GM21786 (cell line): Measurements from ENCODE around the gene MTA3.
A peak's percentile ranks its signal among the peaks of the same experiment; 100 is the strongest.
"Not testable (repeated sequence)": the region's sequence is repeated elsewhere in the genome, so short reads cannot be mapped to it uniquely, and the experiment has no call there.

Experiments
- ATAC-seq: cut with Tn5 transposase; IDR thresholded peaks from one replicate; pipeline ENCODE4 v1.9.1; 2021; ENCODE audit not compliant: unreplicated experiment

The MTA3 gene

DNA sequence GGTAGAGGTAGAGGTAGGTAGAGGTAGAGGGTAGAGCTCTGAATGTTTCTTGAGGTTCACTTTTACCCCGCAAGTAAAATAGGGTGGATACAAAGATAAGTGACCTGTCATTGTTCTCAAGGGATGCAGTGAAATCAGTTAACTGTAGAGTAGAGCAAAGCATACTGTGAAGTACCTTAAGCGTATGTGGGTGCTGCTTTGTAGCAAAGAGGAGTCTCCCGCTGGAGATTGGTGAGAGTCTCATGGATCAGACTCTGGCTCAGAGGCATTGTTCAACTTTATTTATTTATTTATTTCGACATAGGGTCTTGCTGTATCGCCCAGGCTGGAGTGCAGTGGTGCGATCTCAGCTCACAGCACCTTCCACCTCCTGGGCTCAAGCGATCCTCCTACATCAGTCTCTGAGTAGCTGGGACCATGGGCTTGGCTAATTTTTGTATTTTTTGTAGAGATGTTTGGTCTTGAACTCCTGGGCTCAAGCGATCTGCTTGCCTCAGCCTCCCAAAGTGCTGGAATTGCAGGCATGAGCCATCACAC lies 38.7 kb downstream of the MTA3 start:
- no peak for ATAC-seq

DNA sequence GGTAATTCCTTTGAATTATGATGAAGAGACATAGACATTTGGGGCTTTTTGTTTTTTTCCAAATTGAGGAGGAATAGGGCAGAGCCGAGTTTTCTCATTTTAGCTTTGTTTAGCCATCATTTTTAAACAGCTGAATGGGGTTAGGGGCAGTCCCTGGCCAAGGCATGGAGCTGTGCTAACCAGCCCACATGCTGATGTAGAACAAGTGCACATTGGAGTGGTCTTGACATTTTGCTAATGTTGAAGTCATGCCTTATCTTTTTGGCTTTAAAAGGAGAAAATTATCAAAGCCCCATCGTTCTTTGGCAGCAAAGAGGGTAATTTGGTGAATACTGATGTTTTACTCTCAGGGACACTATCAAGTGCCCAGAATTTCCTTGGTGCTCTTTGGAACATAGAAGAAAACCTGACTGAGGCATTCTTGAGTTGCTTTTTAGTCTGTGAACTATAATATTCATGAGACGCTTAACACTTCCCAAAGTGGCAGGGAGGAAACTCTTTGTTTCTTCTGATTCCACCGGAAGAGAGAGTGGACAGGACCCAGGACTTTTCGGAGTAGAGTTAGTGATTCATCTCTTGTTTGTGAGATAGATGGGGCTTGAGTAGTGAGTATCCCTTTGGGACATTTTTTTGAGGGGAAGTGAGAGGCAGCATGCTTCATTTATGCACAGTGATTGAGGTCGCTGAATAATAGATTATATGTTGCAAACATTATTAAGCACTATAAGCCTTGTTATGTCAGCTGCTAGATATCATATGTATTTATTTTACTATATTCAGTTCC lies 45.0 kb downstream of the MTA3 start:
- ATAC-seq = no peak

DNA sequence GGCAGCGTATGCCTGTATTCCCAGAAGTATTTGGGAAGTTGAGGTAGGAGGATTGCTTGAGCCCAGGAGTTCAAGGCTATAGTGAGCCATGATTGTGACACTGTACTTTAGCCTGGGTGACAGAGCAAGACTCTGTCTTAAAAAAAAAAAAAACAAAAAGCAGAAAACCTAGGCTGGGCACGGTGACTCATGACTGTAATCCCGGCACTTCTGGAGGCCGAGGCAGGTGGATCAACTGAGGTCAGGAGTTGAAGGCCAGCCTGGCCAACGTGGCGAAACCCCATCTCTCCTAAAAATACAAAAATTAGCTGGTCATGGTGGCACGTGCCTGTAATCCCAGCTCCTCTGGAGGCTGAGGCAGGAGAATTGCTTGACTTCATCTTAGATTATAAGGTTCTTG lies 46.4 kb downstream of the MTA3 start:
- ATAC-seq = no peak

DNA sequence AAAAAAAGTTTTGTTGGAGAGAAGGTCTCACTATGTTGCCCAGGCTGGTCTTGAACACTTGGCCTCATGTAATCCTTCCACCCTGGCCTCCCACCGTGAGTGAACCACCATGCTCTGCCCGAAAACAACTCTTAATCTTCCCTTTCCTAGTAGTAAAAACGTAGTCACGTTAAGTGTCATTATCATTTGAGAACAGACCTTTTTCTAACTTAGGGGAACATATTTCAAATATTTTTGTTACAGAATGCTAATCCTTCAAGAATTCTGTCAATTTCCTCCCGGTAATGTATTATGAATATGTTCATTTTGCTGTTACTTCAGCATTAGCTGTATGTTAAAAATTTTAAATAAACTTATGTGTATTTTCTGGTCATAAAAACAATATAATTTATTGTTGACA lies 49.7 kb downstream of the MTA3 start:
- ATAC-seq = no peak

DNA sequence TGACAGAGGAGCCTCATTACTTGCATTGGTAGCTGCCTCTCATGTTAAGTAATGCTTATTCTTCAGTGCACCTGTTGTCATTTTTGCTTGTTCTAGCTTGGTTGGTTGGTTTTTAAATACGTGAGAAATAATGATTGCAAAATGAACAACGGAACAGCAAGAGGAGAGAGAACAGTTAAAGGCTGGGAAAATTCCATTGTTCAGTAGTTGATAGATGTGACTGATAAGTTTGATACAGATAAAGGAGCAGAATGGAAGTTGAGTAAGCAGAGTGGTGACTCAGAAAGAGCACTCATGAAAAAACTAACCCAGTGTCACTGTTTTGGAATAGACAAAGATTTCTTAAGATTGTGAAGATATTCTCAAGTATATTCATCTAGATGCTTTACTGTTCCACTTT lies 50.5 kb downstream of the MTA3 start:
- no peak for ATAC-seq

DNA sequence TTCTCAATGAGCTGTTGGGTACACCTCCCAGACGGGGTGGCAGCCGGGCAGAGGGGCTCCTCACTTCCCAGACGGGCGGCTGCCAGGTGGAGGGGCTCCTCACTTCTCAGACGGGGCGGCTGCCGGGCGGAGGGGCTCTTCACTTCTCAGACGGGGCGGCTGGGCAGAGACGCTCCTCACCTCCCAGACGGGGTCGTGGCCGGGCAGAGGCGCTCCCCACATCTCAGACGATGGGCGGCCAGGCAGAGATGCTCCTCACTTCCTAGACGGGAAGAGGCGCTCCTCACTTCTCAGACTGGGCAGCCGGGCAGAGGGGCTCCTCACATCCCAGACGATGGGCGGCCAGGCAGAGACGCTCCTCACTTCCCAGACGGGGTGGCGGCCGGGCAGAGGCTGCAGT lies 53.2 kb downstream of the MTA3 start:
- not testable (repeated sequence) for ATAC-seq

DNA sequence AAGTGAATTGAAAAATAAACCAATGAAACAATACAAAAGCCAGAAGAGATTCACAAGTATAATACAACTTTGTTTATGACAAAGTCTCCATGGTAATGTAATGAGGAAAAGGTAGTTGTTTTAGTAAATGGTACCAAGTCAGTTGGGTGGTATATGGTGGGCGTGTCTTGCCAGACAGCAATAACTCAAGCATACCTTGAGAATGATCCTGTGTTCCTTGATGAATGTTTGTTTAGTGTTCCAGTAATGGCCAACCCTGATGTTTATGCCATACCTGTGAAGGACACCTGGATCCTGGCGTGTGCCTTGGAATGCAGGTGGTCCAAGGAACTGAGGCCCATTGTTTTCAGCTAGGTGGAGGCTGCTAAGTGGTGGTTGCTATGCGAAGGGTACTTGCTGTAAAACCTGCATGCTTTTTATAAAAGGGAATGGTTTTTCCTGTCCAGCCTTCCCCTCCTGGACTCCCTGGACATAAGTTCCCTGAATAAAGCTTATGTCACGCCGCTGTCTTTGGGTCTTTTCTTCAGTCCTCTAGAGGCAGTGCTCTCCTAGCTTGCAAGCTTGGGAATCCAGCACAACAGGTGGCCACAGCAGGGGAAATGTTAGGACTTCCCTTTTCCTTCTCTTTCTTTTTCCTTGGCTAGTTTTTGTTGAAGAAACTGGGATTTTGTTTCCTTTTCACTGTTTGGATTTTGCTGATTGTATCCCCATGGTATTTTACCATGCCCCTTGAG lies 54.7 kb downstream of the MTA3 start:
- ATAC-seq = no peak

DNA sequence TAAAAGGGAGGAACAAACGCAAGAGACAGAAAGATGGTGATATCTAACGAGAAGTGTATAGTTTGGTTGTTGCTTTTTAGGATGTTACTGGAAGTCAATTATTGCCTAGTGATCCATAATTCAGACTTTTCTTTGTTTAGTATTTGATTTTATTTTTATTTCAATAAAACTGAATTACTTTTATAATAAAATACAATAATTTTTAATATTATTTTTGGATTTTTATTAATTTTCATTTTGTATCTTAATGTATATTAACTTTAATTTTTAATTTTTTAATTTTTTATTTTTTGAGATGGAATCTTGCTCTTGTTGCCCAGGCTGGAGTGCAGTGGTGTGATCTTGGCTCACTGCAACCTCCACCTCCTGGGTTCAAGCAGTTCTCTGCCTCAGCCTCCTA lies 55.6 kb downstream of the MTA3 start:
- ATAC-seq = no peak

DNA sequence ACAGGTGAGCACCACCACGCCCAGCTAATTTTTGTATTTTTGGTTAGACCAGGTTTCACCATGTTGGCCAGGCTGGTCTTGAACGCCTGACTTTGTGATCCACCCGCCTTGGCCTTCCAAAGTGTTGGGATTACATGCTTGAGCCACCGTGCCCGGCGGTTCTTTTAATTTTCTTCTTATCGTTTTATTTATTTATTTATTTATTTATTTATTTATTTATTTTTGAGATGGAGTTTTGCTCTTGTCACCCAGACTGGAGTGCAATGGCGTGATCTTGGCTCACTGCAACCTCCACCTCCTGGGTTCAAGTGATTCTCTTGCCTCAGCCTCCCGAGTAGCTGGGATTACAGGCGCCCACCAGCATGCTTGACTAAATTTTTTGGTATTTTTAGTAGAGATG lies 59.6 kb downstream of the MTA3 start:
- ATAC-seq = not testable (repeated sequence)

DNA sequence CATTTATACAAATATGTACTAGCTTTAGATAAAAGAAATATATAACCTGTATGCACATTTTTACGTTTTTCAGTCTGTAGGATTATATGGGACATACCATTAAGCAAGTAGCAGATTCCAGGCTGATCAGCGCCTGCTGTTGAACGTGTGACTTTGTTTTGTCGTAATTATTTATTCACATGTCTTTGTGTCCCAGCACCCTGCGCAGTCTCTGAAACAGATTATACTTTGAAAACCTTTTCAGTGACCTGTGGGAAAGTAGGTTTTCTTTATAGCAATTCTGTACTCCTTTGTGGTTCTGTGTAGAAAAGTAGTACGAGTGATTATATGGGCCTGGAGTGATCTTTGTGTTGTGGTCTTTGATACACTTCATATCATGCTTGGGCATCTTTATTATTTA lies 68.5 kb downstream of the MTA3 start:
- ATAC-seq = no peak

DNA sequence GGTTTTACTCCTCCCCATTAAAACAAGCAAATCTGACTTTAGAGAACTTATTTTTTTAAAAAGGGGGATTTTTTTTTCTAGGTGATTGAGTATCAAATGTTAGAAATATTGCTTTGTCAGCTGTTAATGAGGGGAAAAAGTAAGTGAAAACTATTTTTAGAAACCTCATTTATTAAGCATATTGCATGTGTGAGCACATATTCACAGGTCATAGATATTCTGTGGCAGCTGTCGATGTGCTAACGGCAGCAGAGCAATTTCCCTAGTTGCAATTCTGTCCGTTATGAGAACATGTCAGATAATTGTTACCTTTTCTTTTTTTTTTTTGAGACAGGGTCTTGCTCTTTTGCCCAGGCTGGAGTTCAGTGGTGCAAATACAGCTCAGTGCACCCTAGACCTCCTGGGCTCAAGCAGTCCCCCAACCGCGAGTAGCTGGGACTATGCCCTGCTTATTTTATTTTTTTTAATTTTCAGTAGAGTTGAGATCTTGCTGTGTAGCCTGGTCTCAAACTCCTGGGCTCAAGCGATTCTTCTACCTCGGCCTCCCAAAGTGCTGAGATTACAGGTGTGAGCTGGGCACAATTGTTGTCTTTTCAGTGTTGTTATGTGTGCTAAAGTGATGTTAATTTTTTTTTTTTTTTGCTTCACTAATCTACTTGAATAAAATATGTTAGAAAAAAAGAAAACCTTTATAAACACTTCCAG lies 69.8 kb downstream of the MTA3 start:
- ATAC-seq = no peak

DNA sequence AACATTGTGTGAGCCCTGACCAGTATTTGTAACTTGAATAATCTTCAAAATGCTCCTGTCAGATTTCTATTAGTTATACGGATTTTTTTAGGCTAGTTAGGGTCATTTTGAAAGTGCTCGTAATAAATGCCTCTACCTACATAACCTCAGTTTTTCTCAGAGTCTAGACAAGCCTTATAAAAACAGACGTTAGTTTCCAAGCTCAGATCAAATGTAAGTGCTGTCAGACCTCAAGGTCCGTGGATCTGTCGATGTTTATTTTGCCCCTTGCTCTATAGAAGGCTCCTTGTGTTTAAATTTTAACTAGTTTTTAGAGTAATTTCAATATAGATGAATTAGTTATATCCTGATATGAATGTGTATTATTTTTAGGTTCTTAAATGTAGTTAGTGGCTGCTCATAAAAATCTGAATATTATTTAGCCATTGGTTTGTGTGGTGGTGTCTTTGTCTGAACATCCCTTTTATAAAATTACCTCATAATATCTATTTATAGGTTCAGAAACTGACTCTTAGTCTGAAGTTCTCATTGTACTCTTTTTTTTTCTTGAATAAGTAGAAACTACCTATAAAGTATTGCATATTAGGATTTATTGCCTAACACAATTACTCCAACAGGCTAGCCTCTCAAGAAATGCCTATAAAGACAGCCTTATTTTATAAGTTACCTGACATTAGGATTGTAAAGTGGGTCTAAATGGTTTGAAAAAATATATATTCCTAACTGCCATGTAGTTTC lies 71.1 kb downstream of the MTA3 start:
- peak; percentile 53 for ATAC-seq

DNA sequence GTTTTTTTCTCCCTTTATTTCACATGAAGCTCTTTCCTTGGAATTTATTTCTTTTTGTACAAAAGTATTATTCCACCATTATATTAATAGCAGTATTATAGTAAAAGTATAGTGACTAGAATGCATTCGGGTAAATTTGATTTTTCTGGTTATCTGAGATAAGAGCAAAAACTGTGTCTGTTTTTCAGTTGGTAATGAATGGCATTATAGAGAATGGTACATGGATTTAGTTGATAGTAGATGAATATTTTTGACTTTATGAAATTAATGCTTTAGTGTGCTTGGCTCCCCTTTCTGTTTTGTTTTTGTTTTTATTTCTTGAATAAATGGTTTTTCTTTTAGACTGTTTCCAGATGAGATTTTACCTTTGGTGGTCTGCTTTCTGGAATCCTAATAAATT lies 71.8 kb downstream of the MTA3 start:
- no peak for ATAC-seq

DNA sequence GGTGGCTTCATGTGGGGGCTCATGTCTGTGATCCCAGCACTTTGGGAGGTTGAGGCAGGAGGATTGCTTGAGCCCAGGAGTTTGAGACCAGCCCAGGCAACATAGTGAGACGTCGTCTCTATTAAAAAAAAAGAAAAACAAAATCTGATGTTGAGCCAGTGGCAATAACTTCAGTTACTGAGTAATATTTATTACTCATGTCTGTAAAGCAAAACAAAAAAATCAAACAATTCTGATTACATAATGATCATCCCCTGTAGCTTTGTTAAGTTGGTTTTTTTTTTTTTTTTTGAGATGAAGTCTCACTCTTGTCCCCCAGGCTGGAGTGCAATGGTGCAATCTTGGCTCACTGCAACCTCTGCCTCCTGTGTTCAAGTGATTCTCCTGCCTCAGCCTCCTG lies 73.9 kb downstream of the MTA3 start:
- ATAC-seq = not testable (repeated sequence)

DNA sequence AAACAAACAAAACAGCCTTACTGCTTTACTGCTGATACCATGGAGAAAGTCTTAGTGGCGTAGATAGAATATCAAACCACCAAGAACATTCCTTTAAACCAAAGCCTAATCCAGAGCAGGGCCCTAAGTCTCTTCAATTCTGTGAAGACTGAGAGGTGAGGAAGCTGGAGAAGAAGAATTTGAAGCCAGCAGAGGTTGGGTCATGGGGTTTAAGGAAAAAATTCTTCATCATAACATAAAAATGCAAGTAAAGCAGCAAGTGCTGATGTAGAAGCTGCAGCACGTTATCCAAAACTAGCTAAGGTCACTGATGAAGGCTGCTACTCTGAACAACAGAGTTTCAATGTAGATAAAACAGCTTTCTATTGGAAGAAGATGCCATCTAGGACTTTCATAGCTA lies 77.1 kb downstream of the MTA3 start:
- ATAC-seq = no peak

DNA sequence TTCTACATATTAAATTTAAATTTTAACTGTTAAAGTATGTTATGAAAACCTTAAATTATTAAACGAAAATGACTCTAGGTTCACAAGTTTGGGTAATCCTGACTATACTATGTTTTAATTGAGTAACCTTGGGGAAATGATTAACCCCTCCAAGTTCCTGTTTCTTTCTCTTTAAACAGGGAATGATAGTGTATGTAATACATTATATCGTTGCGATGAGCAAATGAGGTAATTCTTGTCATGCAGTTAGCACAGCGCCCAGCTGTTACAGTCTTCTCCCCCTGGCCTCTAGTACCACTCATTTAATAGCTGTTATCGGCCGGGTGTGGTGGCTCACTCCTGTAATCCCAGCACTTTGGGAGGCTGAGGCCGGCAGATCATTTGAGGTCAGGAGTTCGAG lies 80.4 kb downstream of the MTA3 start:
- no peak for ATAC-seq

DNA sequence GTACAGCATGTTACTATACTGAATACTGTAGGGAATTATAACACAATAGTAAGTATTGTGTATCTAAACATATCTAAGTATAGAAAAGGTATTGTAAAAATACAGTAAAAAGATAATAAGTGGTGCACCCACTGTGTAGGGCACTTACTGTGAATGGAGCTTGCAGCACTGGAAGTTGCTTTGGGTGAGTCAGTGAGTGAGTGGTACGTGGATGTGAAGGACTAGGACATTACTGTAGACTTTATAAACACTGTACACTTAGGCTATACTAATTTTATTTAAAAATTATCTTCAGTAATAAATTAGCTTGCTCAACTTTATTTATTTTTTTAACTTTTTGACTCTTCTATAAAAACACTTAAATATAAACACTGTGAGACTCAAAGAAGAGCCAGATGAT lies 82.6 kb downstream of the MTA3 start:
- ATAC-seq = no peak

DNA sequence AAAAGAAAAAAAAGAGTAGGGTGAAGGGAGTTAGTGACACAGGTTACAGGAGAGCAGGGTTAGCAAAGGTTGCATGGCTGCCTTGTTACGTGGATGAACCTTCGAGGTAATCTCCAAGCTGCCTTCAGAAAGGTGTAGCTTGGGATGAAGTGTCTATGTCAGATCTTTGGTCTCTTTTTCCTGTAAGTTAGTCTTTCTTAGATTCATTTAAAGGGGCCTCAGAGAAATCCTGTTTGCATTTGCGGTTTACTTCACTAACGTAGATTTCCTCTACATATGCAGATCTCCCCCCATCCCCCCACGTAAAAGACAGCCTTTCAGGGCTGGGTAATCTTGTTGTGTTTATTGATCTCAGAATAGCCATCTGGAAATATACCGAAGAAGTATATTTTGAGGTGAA lies 83.7 kb downstream of the MTA3 start:
- no peak for ATAC-seq

DNA sequence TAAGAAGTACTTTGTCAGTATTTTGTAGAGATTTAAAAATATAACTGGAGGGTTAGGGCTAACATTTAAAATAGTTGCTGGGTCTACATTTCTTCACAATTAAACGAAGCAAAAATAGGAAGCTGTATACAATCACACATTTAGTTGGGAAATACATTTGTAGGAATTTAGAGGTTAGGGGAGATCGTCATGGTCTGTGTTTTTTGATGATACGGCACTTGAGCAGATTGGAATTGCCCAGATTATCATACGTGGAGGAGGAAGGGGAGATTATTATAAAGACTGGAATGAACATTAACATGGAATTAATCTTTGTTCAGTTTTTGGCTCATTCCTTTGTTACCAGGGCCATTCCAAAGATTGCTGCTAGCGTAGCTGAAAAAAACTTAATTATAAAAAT lies 84.6 kb downstream of the MTA3 start:
- no peak for ATAC-seq

DNA sequence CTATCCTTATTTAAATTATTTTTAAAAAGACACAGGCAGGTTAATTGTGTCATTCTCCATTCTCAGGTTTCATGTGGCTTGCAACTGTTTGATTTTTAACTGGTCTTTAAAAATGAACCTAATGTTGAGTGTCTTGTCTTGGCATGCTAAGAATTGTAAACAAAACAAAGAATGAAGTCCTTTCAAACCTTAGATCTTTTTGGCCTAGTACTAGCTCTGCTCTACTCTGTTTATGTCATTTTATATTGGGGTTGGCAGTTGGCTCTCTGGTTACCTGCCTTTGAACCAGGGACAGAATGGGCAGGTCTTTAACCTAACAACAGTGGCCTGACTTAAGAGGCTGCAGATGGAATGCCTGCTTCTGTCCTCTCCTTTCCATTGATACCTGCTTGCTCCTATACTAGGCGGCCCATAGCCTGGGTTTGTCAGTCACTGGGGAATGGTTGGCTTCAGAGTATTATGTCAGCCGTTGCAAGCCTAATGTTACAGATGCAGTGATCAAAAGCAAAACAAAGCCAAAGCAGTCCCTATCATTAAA lies 85.5 kb downstream of the MTA3 start:
- ATAC-seq = no peak

DNA sequence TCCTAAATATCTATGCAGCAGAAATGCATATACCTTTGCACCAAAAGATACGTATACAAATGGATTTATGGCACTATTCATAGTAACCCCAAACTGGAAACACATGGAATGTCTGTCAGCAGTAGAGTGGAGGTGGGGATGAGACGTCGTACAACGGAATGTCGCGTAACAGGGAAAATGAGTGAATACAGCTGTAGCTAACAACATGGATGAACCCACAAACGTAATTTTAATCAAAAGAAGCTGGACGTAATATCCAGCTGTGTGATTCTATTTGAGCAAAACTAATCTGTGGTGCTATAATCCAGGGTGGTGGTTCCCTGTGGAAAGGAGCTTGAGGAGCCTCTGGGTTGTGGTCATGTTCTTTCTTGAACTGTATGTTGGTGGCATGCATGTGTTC lies 89.9 kb downstream of the MTA3 start:
- no peak for ATAC-seq
